KG1 (cell line): ENCODE results near the gene GLI3.
"Not testable (repeated sequence)": the region's sequence is repeated elsewhere in the genome, so short reads cannot be mapped to it uniquely, and the experiment has no call there.

Experiments
- DNase-seq: peaks from one replicate; lab custom pipeline; 2025; lab: John Stamatoyannopoulos, UW

GLI3 gene

DNA sequence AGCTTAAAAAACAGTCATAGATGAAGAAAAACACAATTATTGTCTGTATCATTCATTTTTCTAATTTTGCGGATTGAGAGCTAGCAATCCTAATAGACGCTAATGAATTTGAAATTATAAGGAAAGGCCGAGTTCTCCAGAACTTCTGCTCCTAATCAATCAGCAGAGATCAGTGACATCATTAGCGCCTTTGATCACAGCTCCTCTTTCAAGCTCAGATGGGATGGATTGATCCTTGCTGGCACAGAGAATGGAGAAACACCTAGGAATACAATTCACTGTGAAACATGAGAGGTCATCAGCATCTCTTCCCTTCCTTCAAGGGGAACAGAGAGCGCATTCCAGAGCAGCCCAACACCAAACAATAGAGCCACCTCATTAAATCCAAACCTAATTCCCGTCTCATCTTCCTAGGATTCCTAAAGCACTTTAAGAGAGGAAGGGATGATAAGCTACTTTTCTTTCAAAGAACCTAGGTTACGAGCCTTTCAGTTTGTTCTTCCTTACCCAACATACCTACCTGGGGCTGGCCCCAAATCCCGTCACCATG lies 24.4 kb downstream of the GLI3 start:
- DNase-seq, result no peak

DNA sequence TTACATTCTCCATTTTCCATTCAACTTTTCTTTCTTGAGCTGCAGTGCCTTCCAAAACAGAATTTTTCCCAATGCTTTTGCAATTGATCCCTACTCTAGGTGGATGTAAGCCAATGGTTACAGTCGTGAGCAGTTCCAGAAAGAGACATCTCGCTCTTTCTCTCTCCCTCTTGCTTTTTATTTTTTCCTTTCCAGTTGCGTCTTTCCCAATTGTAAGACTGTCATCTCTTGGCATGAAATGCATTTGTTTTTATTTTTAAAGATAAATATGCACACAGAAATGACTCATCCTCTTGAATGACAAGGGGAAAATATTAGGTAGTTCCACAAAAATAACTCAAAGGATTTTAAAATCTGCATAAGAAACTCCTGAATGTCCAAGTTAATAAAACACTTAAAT lies 25.1 kb downstream of the GLI3 start:
- no peak for DNase-seq

DNA sequence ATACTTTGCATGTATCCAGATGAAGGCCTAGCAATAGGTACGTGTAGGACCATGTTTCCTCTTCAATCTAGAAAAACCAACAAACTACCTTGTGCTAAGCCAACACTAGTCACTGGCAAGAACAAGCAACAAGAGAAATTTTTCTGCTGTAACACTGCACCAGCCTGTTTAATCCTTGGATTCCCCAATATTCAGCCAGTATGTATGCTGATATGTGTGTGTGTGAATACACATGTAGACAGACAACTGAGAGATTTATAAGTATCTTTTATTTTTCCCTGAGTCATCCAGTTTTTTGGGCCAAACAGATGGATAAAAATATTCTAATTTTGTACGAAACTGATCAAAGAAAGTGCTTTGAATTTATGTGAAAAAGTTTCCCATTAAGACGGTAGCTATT lies 26.2 kb downstream of the GLI3 start:
- DNase-seq, result no peak

DNA sequence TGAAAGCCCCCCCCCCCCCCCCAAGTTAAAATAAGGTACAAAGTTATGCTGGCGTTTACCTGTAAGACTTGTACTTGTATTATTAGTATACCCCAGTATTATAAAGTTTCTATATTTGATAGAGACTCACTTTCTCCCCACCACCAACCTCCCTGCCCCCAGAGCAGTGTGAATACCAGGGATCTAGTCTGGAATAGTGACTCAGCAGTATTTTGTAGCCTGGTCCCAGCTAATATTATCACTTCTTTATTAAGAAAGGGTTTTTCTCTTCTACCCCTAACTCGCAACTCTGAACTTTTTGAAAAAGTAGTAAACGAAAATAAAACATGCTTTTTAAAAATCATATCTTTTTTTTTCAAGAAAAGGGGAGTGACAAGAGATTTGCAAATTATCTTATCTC lies 26.7 kb downstream of the GLI3 start:
- DNase-seq, result no peak

DNA sequence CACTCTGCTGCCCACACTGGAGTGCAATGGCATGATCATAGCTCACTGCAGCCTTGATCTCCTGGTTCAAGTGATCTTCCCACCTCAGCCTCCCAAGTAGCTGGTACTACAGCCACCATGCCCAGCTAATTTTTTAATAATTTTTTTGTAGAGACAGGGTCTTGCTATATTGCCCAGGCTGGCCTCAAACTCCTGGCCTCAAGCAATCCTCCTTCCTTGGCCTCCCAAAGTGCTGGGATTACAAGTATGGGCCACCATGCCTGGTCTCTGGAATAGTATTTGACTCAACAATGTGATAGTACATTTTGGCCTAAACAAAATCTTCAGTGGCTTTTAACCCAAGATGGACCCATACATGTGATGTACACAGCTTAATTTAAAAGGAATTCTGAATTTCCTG lies 27.9 kb downstream of the GLI3 start:
- DNase-seq, result not testable (repeated sequence)

DNA sequence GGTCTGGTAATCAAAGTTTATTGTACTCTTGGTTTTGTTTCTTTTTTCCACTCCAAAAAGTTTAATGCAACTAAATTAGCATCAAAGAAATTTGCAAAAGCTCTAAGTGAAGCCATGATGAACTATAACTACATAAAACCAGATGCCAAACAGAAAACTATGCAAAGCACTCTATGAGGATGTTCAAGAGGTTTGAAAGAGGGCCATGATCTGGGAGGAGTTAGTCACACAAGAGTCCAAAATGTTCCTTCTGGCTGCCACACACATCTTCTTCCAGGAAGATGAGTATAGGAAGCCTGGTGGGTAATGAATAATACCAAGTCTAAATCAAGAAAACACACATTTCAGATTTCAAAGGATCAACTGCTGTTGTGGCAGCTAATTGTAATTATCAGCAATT lies 28.4 kb downstream of the GLI3 start:
- no peak for DNase-seq

DNA sequence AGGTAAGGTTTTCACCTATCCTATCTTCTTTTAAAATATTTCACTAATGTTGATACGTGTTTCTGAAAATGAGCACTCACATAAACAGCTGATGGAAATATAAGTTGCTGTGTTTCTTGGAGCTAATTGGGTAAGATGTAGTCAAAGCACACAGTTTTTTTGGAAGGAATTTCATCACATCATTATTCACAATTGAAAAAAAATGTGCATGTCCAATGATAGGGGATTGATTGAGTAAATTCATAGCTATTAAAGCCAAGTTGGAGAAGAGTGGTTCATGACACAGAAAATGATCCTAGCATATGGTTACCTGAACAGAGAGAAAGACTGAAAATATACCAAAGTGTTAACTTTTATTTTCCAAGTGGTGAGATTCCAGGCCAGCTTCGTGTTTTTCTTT lies 29.6 kb downstream of the GLI3 start:
- no peak for DNase-seq

DNA sequence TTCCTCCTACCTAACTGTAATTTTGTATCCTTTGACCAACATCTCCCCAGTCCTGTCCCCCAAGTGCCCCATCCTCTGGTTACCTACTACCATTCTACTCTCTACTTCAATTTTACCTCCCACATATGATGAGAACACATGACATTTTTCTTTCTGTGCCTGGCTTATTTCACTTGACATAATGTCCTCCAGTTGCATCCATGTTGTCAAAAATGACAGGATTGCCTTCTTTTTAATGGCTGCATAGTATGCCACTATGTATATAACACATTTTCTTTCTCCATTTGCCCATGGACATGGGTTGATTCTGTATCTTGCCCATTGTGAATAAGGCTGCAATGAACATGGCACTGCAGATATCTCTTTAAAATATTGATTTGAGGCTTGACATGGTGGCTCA lies 33.7 kb downstream of the GLI3 start:
- no peak for DNase-seq

DNA sequence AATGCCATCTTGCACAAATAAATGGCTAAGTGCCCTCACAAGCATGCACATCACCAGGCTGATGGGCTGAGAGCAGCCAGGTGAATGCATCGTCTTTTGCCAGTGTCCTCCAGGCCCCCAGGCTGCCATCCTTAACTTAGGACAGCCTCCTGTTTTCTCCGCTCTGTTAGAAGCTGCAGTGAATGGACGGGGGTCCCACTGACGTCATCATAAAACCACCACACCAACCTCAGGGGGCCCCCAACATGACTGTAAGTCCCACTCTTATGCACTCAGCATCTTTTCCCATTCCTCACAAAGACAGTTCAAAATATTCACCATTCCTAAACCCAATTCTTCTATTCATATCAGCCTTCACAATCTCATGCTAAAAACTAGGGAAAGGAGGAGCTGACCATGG lies 34.4 kb downstream of the GLI3 start:
- DNase-seq, result no peak

DNA sequence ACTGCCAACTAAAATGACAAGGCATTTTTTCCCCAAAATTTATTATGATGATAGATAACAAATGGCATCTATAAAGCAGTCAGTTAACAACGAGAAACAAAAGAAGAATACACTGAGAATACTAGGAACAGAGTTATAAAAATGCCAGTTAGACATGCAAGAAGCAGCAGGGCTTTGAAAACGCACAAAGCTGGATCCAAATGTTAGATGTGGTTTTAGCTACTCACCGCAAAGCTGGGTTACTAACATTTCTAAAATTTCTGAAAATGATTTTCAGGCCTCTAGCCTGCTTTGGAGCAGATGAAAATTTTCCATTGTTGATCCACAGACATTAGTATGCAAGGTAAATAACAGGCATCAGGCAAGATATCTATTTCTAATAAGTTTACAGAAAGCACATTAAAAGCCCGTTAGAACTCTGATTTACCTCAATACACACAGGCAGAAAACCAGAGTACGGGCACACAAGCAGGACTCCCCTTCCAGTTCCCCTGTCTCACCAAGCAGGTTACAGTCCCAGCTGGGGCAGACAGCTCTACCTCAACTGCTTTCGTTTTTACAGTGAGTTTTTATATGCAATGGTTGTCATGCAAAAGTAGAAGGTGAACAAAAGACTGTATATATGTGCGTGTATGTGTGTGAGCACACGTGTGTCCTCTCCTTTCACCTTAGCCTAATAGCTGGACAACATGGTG lies 37.9 kb downstream of the GLI3 start:
- DNase-seq, result no peak

DNA sequence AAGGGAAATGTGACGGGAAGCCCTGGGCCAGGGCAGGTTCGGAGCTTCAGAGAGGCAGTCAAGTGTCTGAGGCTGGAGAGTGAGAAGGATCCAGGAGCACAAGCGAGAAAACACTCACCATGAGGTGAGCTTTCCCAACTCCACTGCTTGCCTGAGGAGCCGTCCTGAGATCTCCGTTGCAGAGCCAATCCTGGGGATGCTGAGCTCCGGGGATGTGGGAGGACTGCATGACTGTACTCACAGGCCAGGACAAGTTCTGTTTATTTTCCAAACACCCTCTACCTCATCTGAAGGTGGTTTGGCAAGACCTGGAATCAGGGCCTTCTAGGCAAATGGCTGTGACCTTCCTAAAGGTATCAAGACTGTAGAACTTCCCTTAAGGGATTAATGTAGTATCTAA lies 38.7 kb downstream of the GLI3 start:
- no peak for DNase-seq

DNA sequence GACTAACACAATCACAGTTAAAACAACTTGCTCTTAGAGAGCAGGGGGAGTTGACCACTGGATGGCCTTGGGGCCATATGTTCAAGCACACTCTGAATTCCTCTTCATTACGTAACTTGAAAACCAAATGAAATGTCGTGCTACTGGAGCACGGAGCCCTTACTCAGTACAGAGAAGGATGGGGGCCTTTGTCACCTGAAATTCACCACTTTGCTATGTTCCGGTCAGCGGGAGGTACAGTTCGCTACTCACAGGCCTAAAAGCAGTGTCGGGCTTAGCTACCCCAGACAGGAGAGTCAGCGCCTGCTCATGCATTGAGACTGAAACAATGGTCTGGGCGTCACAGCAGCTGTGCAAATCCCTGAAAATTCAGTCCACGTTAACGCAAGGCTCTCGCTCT lies 39.6 kb downstream of the GLI3 start:
- no peak for DNase-seq

DNA sequence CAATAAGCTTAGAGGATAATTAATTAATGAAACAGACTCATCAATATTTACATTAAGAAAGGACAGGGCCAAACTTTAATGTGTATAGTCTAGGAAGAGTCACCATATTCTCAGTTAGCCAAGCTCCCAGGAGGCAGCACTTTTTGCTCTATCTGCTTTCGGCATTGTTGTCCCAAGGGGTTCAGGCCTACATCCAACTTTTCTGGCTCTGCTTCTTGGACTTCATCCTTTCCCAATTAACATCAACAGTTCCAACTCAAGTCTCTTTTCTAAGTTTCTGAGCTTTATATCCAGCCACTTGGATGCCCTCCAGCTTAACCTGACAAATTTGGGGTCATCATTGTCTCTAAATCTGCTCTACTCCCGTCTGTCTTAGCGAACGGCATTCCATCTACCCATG lies 42.8 kb downstream of the GLI3 start:
- DNase-seq, result no peak

DNA sequence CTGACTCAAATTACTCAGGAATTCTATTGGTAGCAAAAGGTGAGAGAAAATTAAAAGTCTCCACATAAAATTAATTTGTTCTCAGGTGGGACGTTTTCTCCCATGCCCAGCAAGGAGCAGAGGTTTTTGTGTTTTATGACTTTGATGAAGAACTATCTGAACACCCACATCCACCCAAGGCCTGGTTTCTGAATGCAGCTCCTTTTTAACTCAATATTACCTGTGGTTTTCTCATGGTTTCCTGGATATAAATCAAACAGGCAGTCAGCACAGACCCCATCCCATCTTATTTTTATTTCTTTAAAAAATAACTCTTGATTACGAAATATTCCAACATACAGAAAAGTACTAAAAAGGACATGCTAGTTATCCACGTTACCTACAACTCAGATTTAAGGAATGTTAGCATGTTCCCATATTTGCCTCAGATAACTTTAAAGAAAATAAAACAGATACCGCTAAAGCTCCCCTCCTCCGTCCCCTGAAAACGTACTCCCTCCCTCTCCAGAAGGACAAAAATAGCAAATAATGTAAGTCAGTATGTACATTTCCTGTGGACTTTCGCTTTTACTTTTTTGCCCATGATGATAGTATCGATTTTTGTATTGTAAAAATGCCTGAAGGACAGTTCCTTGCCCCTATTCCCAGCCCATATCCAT lies 43.4 kb downstream of the GLI3 start:
- DNase-seq, result no peak

DNA sequence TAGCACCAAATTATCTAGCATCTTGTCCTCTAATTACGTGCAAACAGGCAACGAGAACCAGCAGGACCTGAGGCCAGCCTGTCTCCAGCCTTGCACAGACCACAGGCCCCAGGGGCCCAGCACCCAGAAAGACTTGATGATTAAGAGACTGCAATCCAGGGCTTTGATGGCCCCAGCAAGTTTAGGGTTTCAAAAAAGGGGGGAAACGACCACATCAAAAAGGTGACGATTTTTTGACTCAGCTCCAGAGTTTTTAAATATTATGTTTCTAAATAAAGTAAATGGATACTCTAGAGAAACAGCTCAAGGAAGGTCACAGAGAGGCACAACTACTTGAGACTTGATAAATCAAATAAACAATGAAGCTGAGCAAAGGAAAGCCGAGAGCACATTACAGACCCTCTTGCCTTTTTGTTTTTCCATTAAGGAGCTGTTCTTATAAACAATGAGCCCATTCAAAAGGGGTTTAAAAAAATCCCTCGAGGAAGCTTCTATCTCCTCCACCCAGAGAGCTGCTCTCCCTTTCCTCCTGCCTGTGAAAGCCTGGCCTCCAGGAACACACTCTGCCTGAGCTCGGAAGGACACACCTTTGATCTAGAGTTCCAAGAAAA lies 44.1 kb downstream of the GLI3 start:
- DNase-seq, result no peak

DNA sequence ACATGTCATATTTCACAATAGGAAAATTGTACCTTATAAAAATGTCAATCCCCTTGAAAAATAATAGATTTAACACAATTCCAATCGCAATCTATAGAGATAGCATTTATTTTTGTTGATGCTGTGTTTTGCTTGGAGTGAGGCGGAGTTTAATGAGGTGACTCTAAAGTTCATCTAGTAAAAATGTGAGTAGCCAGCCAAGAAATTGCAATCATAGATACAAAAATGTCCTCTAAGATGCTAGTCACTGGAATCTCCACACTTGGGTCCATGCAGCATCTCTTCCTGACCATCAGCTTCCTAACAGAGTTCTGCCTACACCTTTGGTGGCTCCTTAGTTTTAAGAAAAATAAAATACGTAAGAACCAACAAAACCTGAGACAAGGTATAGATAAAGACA lies 44.9 kb downstream of the GLI3 start:
- no peak for DNase-seq

DNA sequence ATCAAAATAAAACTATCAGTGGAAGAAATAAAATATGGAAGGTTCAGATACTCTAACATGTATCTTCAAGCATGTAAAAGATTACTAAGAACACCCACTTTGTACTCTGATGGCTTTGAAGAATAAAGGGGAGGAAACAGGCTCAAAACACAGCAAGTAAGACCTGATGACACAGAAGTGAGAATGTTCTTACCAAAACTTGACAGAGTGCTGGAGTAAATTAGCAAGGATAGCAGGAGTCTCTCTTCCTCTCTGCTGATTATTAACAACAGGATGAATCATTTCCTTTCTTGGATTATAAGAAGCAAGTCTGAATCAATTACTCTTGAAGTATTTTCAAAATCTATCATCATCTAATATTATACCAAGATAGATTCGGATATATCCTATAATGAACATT lies 47.5 kb downstream of the GLI3 start:
- DNase-seq, result no peak

DNA sequence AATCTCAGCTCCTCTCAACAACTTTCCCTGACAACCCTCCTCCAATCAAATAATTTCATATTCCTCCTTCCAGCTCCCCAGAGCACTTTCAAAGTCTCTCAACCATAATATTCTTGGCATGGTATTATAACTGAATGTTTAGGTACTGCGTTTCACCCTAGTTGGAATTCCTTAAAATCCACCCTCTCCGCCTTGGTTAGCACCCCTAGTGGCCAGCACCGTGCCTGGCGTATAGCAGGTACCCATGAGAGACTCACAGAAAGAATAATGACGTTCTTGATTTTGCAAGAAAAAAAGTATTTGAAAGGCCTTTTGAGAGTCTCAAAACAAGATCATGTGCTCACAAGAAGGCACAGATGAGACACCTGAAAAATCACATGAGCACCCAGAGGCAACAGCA lies 50.9 kb downstream of the GLI3 start:
- no peak for DNase-seq

DNA sequence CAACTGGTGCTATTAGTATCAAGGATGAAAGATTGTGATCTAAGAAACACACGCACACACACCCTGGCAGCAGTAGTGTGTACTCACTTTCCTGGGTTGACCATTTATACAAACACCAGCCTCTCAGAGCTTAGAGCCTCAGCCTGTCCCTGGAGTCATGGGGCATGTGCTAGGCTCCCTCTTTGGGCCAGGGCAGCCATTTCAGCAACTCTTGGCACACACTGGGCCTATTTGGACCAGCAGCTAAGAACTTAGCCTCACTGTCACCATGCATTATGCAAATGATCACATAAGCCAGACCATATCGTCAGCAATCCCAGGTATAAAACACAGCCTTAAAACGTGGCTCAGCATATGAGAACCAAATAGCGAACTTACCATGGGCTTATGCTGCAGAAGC lies 51.3 kb downstream of the GLI3 start:
- DNase-seq, result no peak

DNA sequence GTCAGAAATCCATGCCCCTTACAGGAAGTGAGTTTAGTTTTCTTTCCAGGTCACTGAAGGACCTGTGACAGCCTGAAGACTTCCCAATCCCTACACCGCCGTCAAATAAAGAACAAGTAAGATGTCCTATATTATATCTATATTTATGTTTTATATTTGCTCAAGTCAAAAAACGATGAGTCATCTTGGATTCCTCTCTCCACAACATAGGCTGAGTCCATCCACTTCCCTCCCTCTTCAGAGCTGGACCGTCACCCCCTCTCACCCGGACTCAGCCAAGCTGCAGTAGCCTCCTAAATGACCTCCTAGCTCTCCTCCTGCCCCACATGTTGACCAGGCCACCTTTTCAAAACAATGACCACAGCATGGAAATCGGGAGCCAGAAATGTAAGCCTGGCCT lies 53.5 kb downstream of the GLI3 start:
- DNase-seq, result no peak

DNA sequence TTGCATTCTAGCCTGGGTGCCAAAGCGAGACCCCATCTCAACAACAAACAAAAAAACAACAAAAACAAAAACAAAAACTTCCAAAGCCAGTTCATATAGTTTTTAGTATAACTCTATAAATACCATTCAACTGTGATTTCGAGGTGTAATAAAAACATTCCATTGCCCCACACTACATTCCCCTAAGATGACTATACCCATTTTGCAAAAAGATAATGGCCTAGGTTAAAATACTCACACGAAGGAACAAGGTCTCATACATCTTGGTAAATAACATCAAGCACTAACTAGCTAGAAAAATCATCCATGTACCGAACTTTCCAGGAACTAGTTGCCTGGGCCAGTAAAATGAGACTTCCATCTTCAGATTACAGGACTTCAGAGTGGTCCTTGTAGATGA lies 55.4 kb downstream of the GLI3 start:
- no peak for DNase-seq

DNA sequence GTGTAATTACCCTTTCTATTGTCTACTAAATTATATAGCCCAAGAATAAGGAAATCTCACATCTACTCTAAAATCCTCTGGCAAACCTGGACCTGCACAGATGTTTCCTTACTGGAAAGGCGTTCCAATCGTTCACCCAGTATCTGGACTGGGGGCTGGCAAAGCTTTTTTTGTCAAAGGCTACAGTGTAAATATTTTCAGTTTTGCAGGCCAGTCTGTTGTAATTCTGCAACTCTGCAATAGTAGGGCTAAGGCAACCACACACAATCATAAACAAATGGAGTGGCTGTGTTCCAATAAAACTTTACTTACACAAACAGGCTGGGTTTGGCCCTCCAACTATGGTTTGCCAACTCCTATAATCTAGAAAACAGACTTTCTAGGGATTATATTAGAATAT lies 56.2 kb downstream of the GLI3 start:
- no peak for DNase-seq

DNA sequence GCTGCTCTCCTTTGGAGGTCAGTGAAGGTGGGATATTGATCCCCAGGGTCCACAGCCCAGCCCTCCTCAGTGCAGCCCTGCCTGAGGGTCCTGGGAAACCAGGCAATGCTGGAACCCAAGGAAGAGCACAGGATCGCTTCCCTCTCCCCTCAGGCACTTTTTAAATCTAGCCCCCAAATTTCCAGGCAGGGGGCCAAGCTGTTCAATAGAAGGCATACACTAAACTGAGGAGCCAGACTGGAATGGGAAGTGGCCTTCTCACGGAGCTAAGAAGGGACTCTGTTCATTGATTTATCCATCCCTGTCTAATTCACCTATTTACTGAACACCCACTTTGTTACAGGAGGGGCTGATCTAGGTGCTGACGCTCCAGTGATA lies 60.3 kb downstream of the GLI3 start:
- no peak for DNase-seq
